ENCODE data around the gene EFNB2.

GRCh38 chr13:106499896-106500295 is 35.6 kb downstream of the EFNB2 start:
- no peak for TF ChIP-seq POLR2A (IDR thresholded peaks at IDR 0.05)
- TF ChIP-seq, protein P1, sequence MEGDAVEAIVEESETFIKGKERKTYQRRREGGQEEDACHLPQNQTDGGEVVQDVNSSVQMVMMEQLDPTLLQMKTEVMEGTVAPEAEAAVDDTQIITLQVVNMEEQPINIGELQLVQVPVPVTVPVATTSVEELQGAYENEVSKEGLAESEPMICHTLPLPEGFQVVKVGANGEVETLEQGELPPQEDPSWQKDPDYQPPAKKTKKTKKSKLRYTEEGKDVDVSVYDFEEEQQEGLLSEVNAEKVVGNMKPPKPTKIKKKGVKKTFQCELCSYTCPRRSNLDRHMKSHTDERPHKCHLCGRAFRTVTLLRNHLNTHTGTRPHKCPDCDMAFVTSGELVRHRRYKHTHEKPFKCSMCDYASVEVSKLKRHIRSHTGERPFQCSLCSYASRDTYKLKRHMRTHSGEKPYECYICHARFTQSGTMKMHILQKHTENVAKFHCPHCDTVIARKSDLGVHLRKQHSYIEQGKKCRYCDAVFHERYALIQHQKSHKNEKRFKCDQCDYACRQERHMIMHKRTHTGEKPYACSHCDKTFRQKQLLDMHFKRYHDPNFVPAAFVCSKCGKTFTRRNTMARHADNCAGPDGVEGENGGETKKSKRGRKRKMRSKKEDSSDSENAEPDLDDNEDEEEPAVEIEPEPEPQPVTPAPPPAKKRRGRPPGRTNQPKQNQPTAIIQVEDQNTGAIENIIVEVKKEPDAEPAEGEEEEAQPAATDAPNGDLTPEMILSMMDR (IDR thresholded peaks at IDR 0.05) = no peak

Data from adrenal gland (tissue), 5 donors.